NCI-H1417 (cell line): ENCODE data around the gene KATNA1.
"Not testable (repeated sequence)": the region's sequence is repeated elsewhere in the genome, so short reads cannot be mapped to it uniquely, and the experiment has no call there.

Experiments
- DNase-seq, 3 experiments: peaks; one replicate each; lab custom pipeline; 2025; lab: John Stamatoyannopoulos, UW

The KATNA1 gene

DNA sequence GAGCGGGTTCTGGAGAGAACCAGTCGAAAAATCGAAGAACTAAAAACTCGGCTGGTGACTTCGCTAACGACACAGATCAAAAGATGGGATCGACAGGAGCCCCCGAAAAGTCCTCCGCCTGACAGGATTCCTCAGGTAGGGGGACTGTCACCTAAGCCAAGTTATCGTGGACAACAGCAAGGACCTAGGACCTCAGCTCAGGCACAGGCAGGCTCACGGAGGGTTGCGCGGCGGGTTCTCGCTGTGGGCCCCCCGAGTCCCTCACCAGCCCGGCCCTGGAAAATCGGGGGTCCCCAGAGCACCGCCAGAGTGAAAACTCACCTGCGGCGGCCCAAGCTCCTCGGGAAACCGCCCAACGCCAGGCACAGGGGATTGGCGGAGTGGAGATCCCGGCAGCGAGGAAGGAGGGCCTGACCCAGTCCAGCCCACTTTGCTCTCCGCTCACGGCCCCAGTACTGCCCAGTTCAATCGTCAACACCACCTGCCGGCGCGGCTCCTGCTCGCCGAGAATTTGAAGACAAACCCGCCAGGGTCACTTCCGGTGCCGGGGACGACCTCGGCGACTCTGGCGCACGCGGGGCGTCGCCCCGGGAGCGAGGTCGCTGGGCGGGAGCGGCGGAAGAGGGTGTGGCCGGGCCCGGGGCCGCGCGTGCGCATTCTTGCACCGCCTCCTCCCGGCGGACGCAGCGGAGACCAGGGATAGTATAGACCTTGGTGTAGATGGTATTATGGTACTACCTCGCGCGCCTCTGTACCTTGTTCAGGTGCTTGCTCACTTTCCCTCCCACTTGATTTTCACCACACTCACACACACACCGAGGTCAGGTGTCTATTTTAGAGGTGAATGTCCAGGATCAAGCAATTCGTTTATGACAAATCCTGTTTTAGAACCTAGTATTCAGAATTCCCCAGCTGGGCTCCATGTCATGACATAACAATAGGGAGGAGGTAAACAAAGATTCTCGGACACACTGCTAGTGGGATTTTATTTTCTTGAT, at the start of gene KATNA1:
KATNA1 (minus strand) TSS at position 567 of the 998 bp plus-strand sequence. CDS start 10,167 bp downstream, outside the sequence.
- peak; percentile 87 to 97 (median 96) for DNase-seq

DNA sequence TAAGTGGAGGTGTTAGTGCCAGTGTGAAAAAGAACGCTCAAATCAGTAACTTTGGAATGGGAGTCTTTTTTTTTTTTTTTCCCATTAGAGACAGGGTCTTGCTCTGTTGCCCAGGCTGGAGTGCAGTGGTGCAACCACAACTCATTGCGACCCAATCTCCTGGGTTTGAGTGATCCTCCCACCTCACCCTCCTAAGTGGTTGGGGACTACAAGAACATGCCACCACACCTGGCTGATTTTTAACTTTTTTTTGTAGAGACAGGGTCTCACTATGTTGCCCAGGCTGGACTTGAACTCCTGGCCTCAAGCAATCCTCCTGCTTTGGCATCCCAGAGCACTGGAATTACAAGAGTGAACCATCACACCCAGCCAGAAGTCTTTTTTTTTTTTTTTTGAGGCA, 49.7 kb upstream of the KATNA1 start:
- DNase-seq = no peak

DNA sequence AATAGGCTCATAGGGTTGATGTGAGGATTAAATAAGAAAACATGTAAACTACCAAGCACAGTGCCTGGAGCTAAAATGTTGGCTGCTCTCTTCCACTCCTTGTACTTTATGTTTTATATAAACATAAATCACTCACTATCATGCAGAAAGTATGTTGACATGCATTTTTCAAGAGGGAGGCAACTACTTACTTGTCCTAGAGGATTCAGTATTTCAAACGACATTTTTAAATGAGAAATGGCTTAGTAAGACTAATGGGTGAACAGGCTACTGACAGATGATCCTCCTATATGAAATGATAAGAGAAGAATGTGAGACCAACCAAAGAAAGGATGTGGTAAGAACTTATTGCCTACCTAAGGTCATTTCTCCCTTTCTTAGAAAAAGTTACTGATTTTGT, 48.4 kb upstream of the KATNA1 start:
- no peak for DNase-seq

DNA sequence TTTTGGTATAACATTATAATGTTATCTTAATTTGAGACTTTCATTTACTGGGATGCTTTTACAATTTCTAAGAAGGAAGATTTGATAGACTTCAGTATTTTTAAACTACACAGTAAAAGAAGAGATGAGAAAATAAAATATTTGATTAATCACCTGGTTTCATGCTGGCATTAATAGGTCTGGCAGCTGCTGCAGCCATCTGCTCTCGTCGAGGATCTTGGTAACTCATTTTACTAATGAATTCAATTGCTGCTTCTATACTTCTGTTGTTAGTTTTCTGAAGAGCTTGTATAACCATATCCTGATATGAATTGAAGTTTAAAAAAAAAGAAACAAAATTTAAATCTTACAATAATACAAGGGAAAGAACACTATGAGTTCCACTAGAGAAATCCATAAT, 46.4 kb upstream of the KATNA1 start:
- peak in 2 of 3 experiments; percentile 14 to 74 for DNase-seq

DNA sequence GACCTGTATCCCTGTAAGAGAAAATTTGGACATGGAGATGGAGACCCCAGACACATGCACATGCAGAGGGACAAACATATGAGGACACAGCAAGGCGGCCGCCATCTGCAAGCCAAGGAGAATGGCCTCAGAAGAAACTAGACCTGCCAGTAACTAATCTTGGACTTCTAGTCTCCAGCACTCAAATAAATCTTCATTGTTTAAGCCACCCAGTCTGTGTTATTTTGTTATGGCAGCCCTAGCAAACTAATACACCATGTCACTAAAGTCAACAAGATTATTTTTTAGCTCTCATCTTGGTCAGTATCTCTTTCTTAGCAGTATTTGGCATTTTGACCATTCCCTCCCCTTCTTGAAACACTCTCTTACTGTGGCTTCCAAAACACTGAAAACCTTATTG, 42.7 kb upstream of the KATNA1 start:
- no peak for DNase-seq

DNA sequence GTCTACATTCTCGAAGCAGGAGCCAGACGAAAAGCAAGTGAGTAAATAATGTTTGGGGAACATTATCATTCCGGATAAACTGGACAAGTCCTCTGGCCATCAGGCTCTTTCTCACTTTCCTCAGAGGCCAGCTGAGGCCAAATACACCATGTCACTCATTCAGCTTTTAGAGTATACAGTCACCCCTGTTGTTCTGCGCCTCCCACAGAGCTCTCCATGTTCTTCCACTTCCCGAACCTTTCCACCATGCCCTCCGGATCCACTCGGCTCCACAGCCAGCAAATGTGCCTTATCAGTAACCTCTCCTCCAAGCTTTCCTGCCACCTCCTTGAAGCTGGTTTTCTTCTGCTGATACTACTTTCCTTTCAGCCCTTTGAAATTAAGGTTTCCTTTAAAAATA, 37.7 kb upstream of the KATNA1 start:
- no peak for DNase-seq

DNA sequence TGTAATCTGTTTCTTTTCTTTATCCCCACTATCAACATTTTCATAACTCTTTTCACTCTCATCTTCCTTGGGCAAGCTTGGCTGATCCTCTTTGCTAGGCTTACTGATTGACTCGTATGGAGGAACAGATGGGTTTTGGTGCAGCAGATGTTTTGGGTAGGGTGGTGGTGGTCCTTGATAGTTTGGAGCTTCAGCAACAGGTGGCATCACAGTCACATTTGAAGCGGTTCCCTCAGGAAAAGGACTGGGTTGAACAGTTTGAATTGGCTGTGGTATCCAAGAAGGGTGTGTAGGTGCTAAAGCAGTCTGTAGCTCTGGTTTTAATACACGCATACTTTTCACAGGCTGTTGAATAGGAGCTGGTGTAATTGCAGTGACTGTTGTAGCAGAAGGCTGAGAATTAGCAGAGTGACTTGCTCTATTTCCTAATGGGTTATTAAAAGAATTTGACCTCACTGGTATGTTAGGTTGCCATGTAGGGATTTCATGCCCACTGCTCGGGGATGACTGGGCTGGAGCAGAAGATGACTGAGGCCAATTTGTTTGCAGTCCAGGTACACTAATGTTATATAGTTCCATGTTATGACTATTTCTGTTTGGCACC, 34.8 kb upstream of the KATNA1 start:
- DNase-seq = no peak

DNA sequence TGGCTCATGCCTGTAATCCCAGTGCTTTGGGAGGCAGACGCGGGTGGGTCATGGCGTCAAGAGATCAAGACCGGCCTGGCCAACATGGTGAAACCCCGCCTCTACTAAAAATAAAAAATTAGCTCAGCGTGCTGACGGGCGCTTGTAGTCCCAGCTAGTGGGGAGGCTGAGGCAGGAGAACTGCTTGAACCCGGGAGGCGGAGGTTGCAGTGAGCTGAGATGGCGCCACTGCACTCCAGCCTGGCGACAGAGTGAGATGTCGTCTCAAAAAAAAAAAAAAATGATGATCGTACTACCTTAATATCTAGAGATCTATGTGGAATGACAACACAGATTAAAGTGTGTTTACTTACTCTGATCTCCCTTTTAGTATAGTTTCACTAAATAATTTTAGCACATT, 33.3 kb upstream of the KATNA1 start:
- not testable (repeated sequence) for DNase-seq

DNA sequence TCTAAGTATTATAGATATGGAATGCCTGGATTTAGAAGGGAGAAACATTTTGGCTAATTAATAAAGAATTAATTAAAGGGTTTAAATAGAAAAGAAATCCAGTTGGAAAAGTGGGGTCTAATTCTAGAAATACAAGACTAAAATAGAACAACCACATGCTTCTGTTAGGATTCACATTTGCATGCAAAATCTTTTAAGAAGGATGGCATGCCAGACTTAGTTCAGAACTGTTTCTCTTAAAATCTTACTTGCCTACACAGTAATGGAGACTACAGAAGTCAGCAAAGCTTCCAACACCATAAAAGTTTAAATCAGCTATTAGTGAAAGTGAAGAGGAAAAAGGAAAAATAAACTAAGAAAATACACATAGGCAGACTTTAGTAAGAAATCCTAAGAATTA, 32.7 kb upstream of the KATNA1 start:
- DNase-seq = no peak

DNA sequence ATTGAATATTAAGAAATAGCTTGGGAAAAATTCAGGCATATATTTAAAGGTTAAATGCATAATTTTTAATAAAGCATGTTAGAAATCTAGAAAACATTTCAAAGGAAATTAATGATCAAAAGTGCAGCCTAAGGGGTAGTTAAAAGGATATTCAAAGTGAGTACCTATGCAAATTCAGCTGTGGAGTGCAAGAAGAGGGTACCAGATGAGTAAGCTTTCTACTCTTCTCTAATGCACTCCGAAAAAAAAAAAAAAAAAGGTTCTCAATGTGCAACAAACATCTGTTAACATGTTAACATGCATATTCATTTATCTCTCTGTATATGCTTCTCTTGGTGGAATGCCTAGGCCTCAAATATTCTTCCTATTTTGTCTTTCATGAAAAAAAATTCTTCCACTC, 32.0 kb upstream of the KATNA1 start:
- no peak for DNase-seq

DNA sequence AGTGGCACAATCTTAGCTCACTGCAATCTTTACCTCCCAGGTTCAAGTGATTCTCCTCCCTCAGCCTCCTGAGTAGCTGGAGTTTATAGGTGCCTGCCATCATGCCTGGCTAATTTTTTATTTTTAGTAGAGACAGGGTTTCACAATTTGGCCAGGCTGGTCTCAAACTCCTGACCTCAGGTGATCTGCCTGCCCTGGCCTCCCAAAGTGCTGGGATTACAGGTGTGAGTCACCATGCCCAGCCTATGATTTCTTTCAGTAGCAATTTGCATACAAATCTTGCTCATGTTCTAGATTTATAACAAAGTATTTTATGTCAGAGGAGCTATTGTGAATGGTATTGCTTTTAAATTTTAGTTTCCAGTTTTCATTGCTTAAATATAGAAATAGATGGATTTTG, 23.8 kb upstream of the KATNA1 start:
- not testable (repeated sequence) for DNase-seq

DNA sequence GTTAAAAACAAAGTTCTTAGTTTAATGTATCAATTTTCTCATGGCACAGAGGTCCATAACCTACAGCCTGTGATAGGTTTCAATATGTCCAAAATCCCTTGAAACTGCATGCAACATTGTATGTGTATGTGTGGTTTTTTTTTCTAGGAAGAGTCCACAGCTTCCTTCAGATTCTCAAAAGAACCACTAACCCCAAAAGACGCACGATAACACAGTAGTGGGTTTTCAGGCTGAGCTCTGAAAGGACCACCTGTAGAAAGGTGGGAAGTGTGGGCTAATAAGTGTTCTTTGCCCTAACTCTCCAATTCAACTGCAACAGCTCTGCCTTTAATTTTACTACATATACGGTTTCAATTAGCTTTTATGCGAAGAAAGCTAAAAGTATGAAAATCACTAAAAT, 11.5 kb upstream of the KATNA1 start:
- DNase-seq = no peak

DNA sequence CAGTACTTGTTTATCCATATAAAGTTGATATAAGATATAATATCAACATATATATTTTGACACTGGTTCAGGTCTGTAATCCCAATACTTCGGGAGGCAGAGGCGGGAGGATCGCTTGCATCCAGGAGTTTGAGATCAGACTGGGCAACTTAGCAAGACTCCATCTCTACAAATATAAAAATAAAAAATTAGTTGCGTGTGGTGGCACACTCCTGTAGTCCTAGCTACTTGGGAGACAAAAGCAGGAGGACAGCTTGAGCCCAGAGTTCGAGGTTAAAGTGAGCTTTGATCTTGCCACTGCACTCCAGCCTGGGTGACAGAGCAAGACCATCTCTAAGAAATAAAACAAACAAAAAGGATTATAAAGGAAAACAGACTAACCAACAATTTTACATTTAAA, 8.9 kb upstream of the KATNA1 start:
- DNase-seq = no peak

DNA sequence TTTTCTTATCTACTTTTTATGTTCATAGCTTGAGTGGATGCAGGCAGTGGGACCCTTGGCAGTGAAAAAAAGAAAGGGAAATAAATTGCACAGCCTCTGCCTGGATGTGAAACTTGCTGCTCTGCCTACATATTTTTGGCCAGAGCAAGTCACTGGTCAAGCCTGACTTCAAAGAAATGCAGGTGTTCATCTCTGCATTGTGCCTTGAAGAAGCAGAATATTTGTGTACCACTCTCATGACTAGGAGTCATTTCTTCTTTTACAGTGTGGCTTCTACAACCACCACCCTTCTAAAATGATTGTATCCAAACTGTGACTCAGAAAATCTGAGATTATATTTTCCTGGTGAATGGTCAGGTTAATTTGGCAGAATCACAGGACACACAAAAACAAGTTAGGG, 2.5 kb upstream of the KATNA1 start:
- no peak for DNase-seq

DNA sequence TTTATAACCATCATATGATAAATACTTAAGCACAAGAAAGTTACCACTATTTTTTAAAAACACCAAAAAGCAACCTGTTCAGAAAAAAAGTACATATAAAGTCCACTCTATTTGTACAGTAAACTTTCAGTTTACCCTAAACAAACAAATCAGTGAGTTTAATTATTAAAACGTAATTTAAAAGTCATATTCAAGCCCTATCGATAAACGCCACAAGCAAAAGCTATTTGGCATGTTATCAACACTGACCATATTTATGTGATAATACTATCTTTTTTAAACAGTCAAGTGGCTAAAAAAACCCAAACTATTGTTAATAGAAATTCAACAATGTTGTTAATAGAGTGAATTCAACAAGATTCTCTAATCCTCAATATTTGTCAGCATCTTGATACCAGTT, 1.9 kb downstream of the KATNA1 start:
- DNase-seq = no peak

DNA sequence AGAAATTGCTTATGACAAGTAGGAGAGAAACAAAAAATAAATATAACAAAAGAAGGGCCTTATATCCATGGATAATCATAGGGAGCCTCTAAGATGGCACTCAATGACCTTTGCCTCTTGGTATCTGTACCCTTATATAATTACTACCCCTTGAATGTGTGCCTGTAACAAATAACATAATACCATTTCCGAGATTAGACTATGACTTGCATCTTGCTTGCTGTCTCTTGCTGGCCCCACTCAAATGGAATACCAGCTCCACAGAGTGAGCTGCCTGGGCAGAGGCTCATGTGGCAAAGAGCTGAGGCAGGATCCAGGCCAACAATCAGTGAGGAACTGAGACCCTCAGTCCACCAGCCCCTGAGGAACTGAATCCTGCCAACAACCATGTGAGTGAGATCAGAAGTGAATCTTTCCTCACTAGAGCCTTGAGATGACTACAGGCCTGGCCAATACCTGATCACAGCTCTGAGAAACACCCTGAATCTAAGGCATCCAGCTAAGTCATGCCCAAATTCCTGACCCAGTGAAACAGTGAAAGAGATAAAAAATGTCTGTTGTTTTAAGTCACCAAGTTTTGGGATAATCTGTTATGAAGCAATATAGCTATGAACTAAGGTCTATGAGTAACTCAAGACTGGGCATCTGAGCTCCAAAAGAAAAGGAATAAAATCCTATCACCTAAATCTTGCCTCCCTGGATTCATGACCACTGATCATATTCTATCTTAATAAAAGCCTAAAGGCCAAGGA, 5.5 kb downstream of the KATNA1 start:
- DNase-seq = no peak

DNA sequence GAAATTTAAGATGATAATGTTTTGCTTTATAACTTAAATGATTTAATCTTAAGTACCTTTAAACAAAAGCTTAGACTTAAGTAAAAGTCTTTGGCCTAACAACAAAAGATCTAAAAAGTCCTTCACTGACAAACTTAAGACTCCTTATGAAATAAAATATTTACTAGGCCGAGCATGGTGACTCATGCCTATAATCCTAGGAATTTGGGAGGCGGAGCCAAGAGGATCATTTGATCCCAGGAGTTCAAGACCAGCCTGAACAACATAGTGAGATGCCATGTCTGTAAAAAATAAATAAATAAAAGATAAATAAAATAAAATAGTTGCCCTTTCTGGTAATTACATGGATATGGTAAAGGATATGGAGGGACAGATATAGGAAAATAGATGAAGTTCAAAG, 12.4 kb downstream of the KATNA1 start:
- DNase-seq = no peak

DNA sequence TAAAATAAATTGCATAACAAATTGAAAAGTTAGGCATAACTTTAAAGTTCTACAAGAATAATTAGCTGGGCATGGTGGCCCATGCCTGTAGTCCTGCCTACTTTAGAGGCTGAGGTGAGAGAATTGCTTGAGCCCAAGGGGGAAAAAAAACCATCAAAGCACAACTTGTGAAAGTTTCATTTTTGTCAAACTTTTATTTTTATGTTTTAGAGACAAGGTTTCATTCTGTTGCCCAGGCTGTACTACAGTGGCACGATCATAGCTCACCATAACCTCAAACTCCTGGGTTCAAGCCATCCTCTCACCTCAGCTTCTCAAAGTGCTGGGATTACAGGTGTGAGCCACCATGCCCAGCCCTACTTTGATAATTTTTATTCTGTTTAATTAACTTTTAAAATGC, 14.2 kb downstream of the KATNA1 start:
- no peak for DNase-seq

DNA sequence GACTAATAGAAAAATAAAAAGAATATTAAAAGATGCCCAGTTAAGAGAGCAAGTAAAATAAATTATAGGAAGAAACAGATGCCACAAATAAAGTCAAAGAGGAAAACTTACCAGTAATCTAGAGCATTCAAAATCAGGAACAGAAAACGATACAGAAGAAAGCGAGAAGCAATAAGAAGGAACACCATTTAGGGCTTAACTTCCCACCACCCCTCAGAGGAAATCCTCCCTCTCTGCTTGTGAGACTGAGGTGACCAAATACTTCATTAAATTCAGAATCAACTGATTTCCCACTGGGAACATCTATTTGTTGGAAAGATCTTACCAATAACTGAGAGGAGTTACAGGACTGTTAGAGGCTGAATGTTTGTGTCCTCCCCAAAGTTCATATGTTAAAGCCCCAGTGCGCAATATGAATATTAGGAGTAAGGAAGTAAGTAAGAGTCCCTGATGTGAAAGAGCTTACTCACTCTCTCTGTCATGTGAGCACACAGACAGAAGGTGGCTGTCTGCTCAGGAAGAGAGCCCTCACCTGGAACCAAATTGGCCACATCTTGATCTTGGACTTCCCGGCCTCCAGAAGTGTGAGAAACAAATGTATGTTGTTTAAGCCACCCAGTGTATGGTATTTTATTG, 19.5 kb downstream of the KATNA1 start:
- no peak for DNase-seq

DNA sequence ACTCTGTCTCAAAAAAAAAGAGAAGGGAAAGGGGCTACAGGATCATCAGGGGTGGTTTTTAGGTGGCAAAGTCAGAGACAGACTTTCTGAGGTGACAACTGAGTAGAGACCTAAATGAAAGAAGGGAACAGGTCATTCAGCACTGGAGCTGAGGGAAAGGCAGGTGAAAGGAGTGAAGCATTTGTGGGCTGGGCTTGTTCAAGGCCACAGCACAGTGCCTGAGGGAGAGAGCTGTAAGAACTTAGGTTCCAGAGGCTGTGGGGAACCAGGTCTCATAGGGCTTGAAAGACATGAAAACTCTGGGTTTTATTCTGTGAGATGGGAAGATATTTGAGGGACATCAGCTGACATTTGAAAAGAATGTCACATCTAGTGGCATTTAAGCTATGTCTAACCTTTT, 20.8 kb downstream of the KATNA1 start:
- no peak for DNase-seq

DNA sequence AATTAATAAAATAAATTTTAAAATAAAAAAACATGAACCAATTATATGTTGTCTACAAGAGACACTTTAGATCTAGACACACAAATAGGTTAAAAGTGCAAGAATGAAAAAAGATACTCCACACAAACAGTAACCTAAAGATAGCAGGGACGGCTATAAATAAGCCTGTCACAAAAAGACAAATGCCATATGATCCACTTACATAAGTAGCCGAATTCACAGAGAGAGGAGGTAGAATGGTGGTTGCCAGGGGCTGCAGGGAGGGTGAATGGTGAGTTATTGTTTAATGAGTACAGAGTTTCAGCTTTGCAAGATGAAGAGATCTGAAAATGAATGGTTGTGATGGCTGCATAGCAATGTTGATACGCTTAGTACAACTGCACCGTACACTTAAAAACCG, 32.7 kb downstream of the KATNA1 start:
- peak in 1 of 3 experiments; percentile 54 for DNase-seq

DNA sequence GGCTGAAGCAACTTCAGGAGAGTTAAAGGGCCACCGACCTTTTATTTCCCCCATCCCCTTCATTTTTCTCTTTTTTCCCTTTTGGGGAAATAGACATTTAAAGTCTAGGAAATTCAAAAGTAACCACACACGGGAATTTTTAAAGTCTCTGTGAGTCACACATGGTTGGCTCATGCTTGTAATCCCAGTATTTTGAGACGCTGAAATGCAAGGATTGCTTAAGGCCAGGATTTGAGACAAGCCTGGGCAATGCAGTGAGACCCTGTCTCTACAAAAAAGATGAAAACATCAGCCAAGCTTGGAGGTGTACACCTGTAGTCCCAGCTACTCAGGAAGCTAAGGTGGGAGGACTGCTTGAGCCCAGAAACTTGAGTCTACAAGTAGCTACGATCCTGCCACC, 34.2 kb downstream of the KATNA1 start:
- DNase-seq = no peak
